Stomach (tissue), 4 donors: ENCODE data around the gene MNAT1.

ENCODE experiments used
- POLR2A ChIP-seq, 4 donors: fragments of 450-650 bp; IDR thresholded peaks; one replicate each; pipeline ENCODE4 v1.6.1; 2016; ENCODE audit warnings: antibody characterized with exemption in 4 of 4, control low read depth in 2 of 4, mild to moderate bottlenecking in 1 of 4, moderate library complexity in 1 of 4
- TF ChIP-seq, protein P1 (sequence below), 7 experiments: fragments of 450-650 bp in 4 of 7; fragments of 200-600 bp in 3 of 7; sonication (generic) in 3 of 7; IDR thresholded peaks; one replicate each; pipeline ENCODE4 v1.5.1; 2016 to 2019; ENCODE audit warnings: antibody characterized with exemption in 7 of 7, control low read depth in 2 of 7, mild to moderate bottlenecking in 1 of 7

DNA sequence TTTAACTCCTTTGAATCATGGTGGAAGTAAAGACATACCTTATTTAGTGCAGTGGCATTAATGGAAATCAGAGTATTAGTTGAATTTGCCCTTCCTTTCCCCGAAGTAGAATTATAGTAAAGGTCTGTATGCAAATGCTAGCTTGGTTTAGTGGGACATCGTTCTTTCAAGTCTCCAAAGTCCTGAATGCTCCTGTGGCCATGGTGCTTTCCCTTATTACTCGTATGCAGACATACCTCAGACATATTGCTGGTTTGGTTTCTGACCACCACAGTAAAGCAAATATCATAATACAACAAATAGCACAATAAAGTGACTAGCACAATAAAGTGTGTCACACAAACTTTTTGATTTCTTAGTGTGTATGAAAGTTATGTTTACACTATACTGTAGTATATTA is 52.3 kb downstream of the MNAT1 start:
- TF ChIP-seq, protein P1, sequence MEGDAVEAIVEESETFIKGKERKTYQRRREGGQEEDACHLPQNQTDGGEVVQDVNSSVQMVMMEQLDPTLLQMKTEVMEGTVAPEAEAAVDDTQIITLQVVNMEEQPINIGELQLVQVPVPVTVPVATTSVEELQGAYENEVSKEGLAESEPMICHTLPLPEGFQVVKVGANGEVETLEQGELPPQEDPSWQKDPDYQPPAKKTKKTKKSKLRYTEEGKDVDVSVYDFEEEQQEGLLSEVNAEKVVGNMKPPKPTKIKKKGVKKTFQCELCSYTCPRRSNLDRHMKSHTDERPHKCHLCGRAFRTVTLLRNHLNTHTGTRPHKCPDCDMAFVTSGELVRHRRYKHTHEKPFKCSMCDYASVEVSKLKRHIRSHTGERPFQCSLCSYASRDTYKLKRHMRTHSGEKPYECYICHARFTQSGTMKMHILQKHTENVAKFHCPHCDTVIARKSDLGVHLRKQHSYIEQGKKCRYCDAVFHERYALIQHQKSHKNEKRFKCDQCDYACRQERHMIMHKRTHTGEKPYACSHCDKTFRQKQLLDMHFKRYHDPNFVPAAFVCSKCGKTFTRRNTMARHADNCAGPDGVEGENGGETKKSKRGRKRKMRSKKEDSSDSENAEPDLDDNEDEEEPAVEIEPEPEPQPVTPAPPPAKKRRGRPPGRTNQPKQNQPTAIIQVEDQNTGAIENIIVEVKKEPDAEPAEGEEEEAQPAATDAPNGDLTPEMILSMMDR (IDR thresholded peaks at IDR 0.05): no peak
- no peak for TF ChIP-seq POLR2A (IDR thresholded peaks at IDR 0.05)
